OCI-LY3 (cell line): Measurements from ENCODE around the gene VAMP8.

Experiments used
- H2AFZ ChIP-seq: fragments of 200-600, 300-600 bp; shearing (Covaris generic); 2 replicates; pipeline ENCODE4 v1.6.0; 2014; ENCODE audit warnings: antibody characterized with exemption, low read depth, low read length
- H3K27ac ChIP-seq: fragments of 200-600, 300-600 bp; sonication (generic); 2 replicates; pipeline ENCODE4 v1.5.1; 2014; ENCODE audit warnings: mild to moderate bottlenecking, low read length, moderate library complexity, mixed read lengths
- H3K27me3 ChIP-seq: fragments of 200-600, 300-600 bp; sonication (generic); 2 replicates; pipeline ENCODE4 v1.6.1; 2014; ENCODE audit warnings: low read depth, low read length, mixed read lengths
- H3K36me3 ChIP-seq: fragments of 200-600, 300-600 bp; sonication (generic); replicated peaks from 2 replicates; pipeline ENCODE3; 2014; ENCODE audit warnings: low read depth, low read length, mixed read lengths
- H3K4me1 ChIP-seq: fragments of 300-600, 200-600 bp; sonication (generic); 2 replicates; pipeline ENCODE4 v1.6.1; 2014; ENCODE audit warnings: low read length, mixed read lengths
- H3K4me2 ChIP-seq: fragments of 200-600, 300-600 bp; sonication (generic); 2 replicates; pipeline ENCODE4 v1.6.1; 2014; ENCODE audit warnings: low read length, mixed read lengths
- H3K4me3 ChIP-seq: fragments of 300-600, 200-600 bp; sonication (generic); 2 replicates; pipeline ENCODE4 v1.5.1; 2014; ENCODE audit warnings: antibody characterized with exemption, mild to moderate bottlenecking, low read length, moderate library complexity
- H3K79me2 ChIP-seq: fragments of 300-600, 200-600 bp; shearing (Covaris generic); 2 replicates; pipeline ENCODE4 v1.6.1; 2014; ENCODE audit warnings: mild to moderate bottlenecking, low read length, mixed read lengths
- H3K9ac ChIP-seq: fragments of 300-600, 200-600 bp; shearing (Covaris generic); 2 replicates; pipeline ENCODE4 v1.6.0; 2014; ENCODE audit warnings: mild to moderate bottlenecking, low read length, moderate library complexity
- H3K9me3 ChIP-seq: fragments of 200-600, 300-600 bp; shearing (Covaris generic); 2 replicates; pipeline ENCODE4 v1.6.1; 2014; ENCODE audit warnings: low read length, mixed read lengths; ENCODE audit not compliant: insufficient read depth
- H4K20me1 ChIP-seq: fragments of 200-600, 300-600 bp; sonication (generic); 2 replicates; pipeline ENCODE4 v1.6.1; 2016; ENCODE audit warnings: low read length, mixed read lengths; ENCODE audit not compliant: insufficient read depth
- EZH2phosphoT487 ChIP-seq: fragments of 200-600 bp; shearing (Covaris generic); IDR thresholded peaks from 2 replicates; pipeline ENCODE4 v1.6.1; 2018; ENCODE audit warnings: antibody characterized with exemption, mixed run types, low read depth
- TF ChIP-seq, protein P1 (sequence below): fragments of 200-600, 300-600 bp; sonication (generic); IDR thresholded peaks from 2 replicates; pipeline ENCODE4 v1.5.1; 2014; ENCODE audit warnings: antibody characterized with exemption, low read length, low read depth

Gene VAMP8

GRCh38 chr2:85531589-85531988 lies 45.8 kb upstream of the VAMP8 start:
- Histone ChIP-seq H3K9ac (no peak overlapping the region), H3K36me3 (peaks cover 2% of the 10 kb centered on the region), H3K9me3 (no peaks in the 10 kb centered on the region), H2AFZ (no peak overlapping the region), H3K79me2 (peaks cover 3% of the 10 kb centered on the region; the same call in 1 of the 2 replicates), H3K27me3 (peaks cover 16% of the 10 kb centered on the region), H3K4me3 (no peak overlapping the region), H4K20me1 (no peaks in the 10 kb centered on the region), H3K27ac (no peak overlapping the region), H3K4me1 (no peaks in the 10 kb centered on the region), H3K4me2 (no peak overlapping the region)
- TF ChIP-seq, protein P1, sequence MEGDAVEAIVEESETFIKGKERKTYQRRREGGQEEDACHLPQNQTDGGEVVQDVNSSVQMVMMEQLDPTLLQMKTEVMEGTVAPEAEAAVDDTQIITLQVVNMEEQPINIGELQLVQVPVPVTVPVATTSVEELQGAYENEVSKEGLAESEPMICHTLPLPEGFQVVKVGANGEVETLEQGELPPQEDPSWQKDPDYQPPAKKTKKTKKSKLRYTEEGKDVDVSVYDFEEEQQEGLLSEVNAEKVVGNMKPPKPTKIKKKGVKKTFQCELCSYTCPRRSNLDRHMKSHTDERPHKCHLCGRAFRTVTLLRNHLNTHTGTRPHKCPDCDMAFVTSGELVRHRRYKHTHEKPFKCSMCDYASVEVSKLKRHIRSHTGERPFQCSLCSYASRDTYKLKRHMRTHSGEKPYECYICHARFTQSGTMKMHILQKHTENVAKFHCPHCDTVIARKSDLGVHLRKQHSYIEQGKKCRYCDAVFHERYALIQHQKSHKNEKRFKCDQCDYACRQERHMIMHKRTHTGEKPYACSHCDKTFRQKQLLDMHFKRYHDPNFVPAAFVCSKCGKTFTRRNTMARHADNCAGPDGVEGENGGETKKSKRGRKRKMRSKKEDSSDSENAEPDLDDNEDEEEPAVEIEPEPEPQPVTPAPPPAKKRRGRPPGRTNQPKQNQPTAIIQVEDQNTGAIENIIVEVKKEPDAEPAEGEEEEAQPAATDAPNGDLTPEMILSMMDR = no peak
- no peak for TF ChIP-seq EZH2phosphoT487

DNA sequence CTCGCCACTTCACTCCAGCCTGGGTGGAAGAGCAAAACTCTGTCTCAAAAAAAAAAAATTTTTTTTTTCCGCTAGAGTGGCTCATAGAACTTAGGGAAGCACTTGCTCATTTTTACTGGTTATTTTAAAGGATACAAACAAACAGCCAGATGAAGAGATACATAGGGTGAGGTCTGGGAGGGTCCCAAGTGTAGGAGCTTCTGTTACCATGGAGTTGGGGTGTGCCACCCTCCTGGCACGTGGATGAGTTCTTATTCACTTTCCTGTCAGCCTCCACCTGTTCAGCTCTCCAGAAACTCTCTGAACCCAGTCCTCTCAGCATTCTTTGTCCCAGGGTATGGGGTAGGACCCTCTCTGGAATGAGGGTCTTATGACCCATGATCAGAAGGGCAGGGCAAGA lies 43.3 kb upstream of the VAMP8 start:
- H3K36me3 ChIP-seq = peaks cover 2% of the 10 kb centered on the region
- peaks cover 25% of the 10 kb centered on the region for H3K79me2 ChIP-seq
- H3K4me1 ChIP-seq = no peaks in the 10 kb centered on the region
- no peak overlapping the region for H2AFZ ChIP-seq
- H3K4me3 ChIP-seq = no peak overlapping the region
- H3K9ac ChIP-seq = no peak overlapping the region
- no peaks in the 10 kb centered on the region for H4K20me1 ChIP-seq
- no peaks in the 10 kb centered on the region for H3K9me3 ChIP-seq
- no peak overlapping the region for H3K4me2 ChIP-seq
- no peak for TF ChIP-seq EZH2phosphoT487
- TF ChIP-seq, protein P1 = no peak
- H3K27me3 ChIP-seq = 0 out of 2 replicates have a peak, but pooled peaks cover 2% of the 10 kb centered on the region
- H3K27ac ChIP-seq = no peak overlapping the region

DNA sequence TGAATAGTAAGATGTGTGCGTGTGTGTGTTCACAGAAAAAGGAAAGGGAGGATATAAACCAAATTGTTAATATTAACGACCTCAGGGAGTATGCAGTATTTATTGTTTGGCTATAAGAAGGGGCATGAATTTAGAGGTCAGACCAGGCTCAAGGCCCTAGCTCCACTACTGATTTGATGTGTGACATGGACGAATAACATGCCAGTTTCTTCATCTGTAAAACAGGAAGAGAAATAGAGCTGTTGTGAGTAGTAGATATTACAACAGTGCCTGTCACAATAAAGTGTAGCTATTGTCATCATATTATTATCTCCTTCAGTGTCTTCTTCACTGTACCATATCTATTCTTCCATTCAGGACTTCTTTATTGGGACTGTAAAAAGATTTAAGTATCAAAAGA lies 42.5 kb upstream of the VAMP8 start:
- H3K9ac ChIP-seq = no peak overlapping the region
- no peak for TF ChIP-seq EZH2phosphoT487
- TF ChIP-seq, protein P1 = no peak
- H3K9me3 ChIP-seq = no peaks in the 10 kb centered on the region
- H3K4me1 ChIP-seq = no peaks in the 10 kb centered on the region
- no peak overlapping the region for H3K4me2 ChIP-seq
- H4K20me1 ChIP-seq = peaks cover 3% of the 10 kb centered on the region
- H3K27ac ChIP-seq = no peak overlapping the region
- no peaks in the 10 kb centered on the region for H3K27me3 ChIP-seq
- H2AFZ ChIP-seq = no peak overlapping the region
- peaks cover 4% of the 10 kb centered on the region for H3K36me3 ChIP-seq
- no peak overlapping the region for H3K4me3 ChIP-seq
- H3K79me2 ChIP-seq = peaks cover 33% of the 10 kb centered on the region

- no peak overlapping the region for H3K4me2 ChIP-seq
- peaks cover 20% of the 10 kb centered on the region for H3K36me3 ChIP-seq
- no peaks in the 10 kb centered on the region for H3K27me3 ChIP-seq
- no peak overlapping the region for H3K9ac ChIP-seq
- peaks cover 10% of the 10 kb centered on the region for H3K4me1 ChIP-seq
- peaks cover 49% of the 10 kb centered on the region for H3K79me2 ChIP-seq
- no peak overlapping the region for H3K4me3 ChIP-seq
- H4K20me1 ChIP-seq = peaks cover 19% of the 10 kb centered on the region
- H3K27ac ChIP-seq = no peak overlapping the region
- H3K9me3 ChIP-seq = no peaks in the 10 kb centered on the region
- no peak for TF ChIP-seq EZH2phosphoT487
- TF ChIP-seq, protein P1 = no peak
- H2AFZ ChIP-seq = no peak overlapping the region
Observed at GRCh38 chr2:85536479-85536878, 40.9 kb upstream of the VAMP8 start.
